Sigmoid colon (tissue), 4 donors: ENCODE results near the gene MEIG1.

Source experiments
- POLR2AphosphoS5 ChIP-seq, 4 donors: sonication (generic); formaldehyde crosslinking; IDR thresholded peaks; one replicate each; pipeline ENCODE4 v1.6.1; 2017; ENCODE audit warnings: antibody characterized with exemption in 4 of 4
- TF ChIP-seq, protein P1 (sequence below), 4 experiments: fragments of 450-650 bp in 3 of 4; fragments of 200-600 bp in 1 of 4; IDR thresholded peaks; one replicate each; pipeline ENCODE4 v1.5.1; 2016 to 2019; ENCODE audit warnings: antibody characterized with exemption in 4 of 4, mild to moderate bottlenecking in 3 of 4, moderate library complexity in 2 of 4

DNA sequence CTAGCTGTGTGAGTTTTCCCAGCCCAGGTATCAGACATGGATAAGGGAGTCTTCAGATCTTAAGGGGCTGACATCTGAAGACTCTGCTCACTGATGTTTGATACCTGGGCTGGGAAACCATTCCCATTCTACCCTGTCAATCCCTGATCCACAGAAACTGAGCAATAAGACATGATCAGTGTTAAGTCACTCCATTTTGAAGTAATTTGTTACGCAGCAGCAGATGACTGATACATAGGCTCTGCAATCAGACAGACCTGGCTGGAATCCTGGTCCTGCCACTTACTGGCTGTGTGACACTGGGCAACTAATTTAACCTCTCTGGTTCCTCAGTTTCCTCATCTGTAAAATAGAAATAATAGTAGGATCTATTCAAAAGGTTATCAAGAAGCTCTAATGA lies 11.9 kb upstream of the MEIG1 start:
- TF ChIP-seq, protein P1, sequence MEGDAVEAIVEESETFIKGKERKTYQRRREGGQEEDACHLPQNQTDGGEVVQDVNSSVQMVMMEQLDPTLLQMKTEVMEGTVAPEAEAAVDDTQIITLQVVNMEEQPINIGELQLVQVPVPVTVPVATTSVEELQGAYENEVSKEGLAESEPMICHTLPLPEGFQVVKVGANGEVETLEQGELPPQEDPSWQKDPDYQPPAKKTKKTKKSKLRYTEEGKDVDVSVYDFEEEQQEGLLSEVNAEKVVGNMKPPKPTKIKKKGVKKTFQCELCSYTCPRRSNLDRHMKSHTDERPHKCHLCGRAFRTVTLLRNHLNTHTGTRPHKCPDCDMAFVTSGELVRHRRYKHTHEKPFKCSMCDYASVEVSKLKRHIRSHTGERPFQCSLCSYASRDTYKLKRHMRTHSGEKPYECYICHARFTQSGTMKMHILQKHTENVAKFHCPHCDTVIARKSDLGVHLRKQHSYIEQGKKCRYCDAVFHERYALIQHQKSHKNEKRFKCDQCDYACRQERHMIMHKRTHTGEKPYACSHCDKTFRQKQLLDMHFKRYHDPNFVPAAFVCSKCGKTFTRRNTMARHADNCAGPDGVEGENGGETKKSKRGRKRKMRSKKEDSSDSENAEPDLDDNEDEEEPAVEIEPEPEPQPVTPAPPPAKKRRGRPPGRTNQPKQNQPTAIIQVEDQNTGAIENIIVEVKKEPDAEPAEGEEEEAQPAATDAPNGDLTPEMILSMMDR (IDR thresholded peaks at IDR 0.05): no peak
- TF ChIP-seq POLR2AphosphoS5 (IDR thresholded peaks at IDR 0.05): no peak
